Measurements from ENCODE around the gene SOCS1.

GRCh38 chr16:11253009-11253994, 2.7 kb downstream of the SOCS1 start:
- no peak for TF ChIP-seq EZH2 (IDR thresholded peaks at IDR 0.05; ENCODE audit: insufficient read depth, poor library complexity, severe bottlenecking)
- no peak for TF ChIP-seq EZH2phosphoT487 (IDR thresholded peaks at IDR 0.05; ENCODE audit: insufficient read depth, low read depth)
